Adrenal gland (tissue), 12 donors: ENCODE measurements around the gene PACS1. TPM values are rescaled to one million over a fixed set of nuclear protein-coding genes. Genes with fewer than 3 reads are reported as not detected.

Experiments
- DNase-seq, 7 donors: peaks; one replicate each; pipeline ENCODE4 v3.0.0-alpha.2; 2019 to 2020
- H3K27ac ChIP-seq, 5 donors: fragments of 200-600 bp; sonication (generic) in 4 of 5; 1 replicate in 3 of 5; 2 replicates in 2 of 5; pipeline versions ENCODE4 v1.5.1 to v1.8.0; 2016 to 2020; ENCODE audit warnings: mild to moderate bottlenecking in 1 of 5
- H3K27me3 ChIP-seq: fragments of 200-600 bp; 2 replicates; pipeline ENCODE4 v1.8.0; 2021
- H3K36me3 ChIP-seq, 2 donors: fragments of 200-600 bp; replicated peaks in 1 of 2; 1 replicate in 1 of 2; 2 replicates in 1 of 2; pipeline versions ENCODE4 v1.5.1 to v1.8.0; 2018 to 2022
- H3K4me1 ChIP-seq, 2 donors: fragments of 200-600 bp; replicated peaks in 1 of 2; 1 replicate in 1 of 2; 2 replicates in 1 of 2; pipeline versions ENCODE4 v1.5.1 to v1.8.0; 2018 to 2021
- H3K4me3 ChIP-seq, 4 donors: fragments of 200-600 bp; sonication (generic) in 3 of 4; one replicate each; pipeline ENCODE4 v1.5.1; 2016 to 2018
- H3K9me3 ChIP-seq, 3 donors: fragments of 200-600 bp; sonication (generic) in 1 of 3; replicated peaks in 1 of 3; 1 replicate in 2 of 3; 2 replicates in 1 of 3; pipeline versions ENCODE4 v1.5.1 to v1.8.0; 2016 to 2021
- POLR2A ChIP-seq, 2 donors: fragments of 450-650 bp; IDR thresholded peaks; one replicate each; pipeline ENCODE4 v1.6.1; 2017; ENCODE audit warnings: antibody characterized with exemption in 2 of 2, mild to moderate bottlenecking in 2 of 2, moderate library complexity in 1 of 2
- WGBS, 4 donors: extraction: QIAGEN DNeasy Blood & Tissue Kit in 2 of 4; methylation state at CpG; one replicate each; pipeline versions ENCODE4 v1.1.5 to v1.1.7; 2013 to 2017; 5-methylcytosine and 5-hydroxymethylcytosine counted together
- intact Hi-C, 2 donors: fragments of 100-400 bp; cut with DNase I; formaldehyde crosslinking; loops; one replicate each; pipeline versions ENCODE4 v1.14.1 to v1.15.0; 2022 to 2023
- polyA plus RNA-seq, 3 donors: library from polyadenylated mRNA; stranded (reverse); fragments of 200-250 nt in 2 of 3; fragments of 350-450 nt in 1 of 3; fragmentation: Illumina TruSeq in 1 of 3; extraction: RNeasy Lipid Tissue Mini Kit (QIAGEN cat#74804) in 1 of 3; gene quantifications; one replicate each; pipeline ENCODE4 v1.2.3, GENCODE V29; 2013 to 2014
- total RNA-seq, 9 donors: library from RNA; depleted of rRNA in 4 of 9; stranded (reverse); fragments of >200 nt in 4 of 9; fragments of 120-200 nt in 1 of 9; fragmentation: NEBNext Ultra II Directional in 1 of 9; extraction: Animal tissue kit (Norgen Biotek cat#: 25700) in 1 of 9; gene quantifications; one replicate each; pipeline versions ENCODE4 v1.1.0 to v1.2.4, GENCODE V29; 2013 to 2023
- TF ChIP-seq, protein P1 (sequence below), 6 experiments: fragments of 450-650 bp in 4 of 6; fragments of 200-600 bp in 2 of 6; sonication (generic) in 1 of 6; IDR thresholded peaks; 1 replicate in 5 of 6; 2 replicates in 1 of 6; pipeline versions ENCODE4 v1.5.1 to v1.8.0; 2016 to 2021; ENCODE audit warnings: antibody characterized with exemption in 6 of 6, mild to moderate bottlenecking in 2 of 6, moderate library complexity in 1 of 6
- donor health status: healthy with polysubstance abuse.
- donor health status: Bipolar disorder and iron deficiency.
- donor health status: DM: yes; HTN: yes; CAD: no.
- donor health status: DM: no; HTN: no; CAD: no.
- donor health status: DM: no; HTN: no; CAD: no.
- donor health status: DM: yes; HTN: yes; CAD: no.

The PACS1 gene
- total and polyA plus RNA-seq, 12 donors = 21.1 to 60.5 (median 38.2) TPM

DNA sequence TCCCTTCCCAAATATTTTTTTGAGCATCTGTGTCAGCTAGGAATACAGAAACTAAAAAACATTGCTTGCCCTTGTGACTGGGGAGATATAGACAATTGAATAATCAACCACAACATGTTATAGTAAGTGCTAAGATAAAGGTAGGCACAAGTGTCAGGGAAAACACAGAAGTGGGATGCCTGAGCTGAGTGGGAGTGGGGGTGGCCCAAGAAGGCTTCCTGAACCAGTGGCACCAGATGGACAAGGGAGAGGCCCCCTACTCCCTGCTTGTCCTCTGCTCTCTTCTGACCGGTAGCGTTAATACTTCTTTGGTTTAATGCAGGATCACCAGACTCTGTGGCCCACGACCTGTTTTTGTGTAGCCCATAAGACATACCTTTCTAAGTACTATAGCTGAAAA, 48.8 kb downstream of the PACS1 start:
- 55 to 98% (median 66%) methylated on average over 3 of the region's 3 CpGs for WGBS, 4 donors
- TF ChIP-seq, protein P1, sequence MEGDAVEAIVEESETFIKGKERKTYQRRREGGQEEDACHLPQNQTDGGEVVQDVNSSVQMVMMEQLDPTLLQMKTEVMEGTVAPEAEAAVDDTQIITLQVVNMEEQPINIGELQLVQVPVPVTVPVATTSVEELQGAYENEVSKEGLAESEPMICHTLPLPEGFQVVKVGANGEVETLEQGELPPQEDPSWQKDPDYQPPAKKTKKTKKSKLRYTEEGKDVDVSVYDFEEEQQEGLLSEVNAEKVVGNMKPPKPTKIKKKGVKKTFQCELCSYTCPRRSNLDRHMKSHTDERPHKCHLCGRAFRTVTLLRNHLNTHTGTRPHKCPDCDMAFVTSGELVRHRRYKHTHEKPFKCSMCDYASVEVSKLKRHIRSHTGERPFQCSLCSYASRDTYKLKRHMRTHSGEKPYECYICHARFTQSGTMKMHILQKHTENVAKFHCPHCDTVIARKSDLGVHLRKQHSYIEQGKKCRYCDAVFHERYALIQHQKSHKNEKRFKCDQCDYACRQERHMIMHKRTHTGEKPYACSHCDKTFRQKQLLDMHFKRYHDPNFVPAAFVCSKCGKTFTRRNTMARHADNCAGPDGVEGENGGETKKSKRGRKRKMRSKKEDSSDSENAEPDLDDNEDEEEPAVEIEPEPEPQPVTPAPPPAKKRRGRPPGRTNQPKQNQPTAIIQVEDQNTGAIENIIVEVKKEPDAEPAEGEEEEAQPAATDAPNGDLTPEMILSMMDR (IDR thresholded peaks at IDR 0.05) = no peak
- TF ChIP-seq POLR2A (IDR thresholded peaks at IDR 0.05) = no peak
- Histone ChIP-seq H3K36me3 (no peaks in the 10 kb centered on the region), H3K4me3 (no peak overlapping the region), H3K4me1 (peaks cover 18 to 47% of the 10 kb centered on the region in 2 donors), H3K27ac (peak overlapping the region; percentile 28 to 95 (median 75)), H3K9me3 (no peaks in the 10 kb centered on the region), H3K27me3 (no peaks in the 10 kb centered on the region)
- DNase-seq = no peak
- intact Hi-C loops = no loop called here

DNA sequence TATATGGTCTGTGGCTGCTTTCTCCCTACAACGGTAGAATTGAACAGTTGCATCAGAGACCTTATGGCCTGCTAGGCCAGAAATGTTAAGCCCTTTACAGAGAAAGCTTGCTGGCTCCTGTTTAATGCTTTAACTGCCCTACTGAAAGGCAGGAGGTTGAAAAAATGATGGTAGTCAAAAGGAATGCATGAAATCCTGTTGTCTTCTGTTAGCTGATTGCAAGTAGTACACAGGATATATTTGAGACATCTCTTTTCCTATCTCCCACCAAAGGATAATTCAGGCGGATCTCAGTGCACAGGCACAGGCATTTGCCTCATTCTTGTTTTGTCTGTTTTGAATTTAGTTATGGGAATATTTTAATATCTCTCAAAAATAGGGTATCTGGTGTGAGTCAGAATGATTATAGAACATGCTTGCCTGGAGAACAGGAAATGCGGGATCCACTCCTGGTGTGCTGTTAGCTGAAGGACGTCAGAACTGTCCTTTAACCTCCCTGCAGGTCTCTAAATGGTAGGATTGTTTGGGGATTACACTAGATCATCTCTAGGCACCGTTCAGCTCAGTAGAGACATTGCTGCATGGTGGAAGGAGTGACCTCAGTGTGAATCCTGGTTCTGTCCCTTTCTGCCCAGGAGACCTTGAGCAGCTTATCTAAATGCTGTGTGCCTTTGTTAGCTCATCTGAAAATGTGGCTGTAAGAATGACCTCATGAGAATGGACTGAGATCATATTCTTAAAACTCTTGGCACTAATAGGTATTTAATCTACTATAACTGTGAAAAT, 49.5 kb downstream of the PACS1 start:
- no peaks in the 10 kb centered on the region for H3K36me3 ChIP-seq
- peak; percentile 39 to 70 (median 62) for DNase-seq
- intact Hi-C loops = no loop called here
- no peaks in the 10 kb centered on the region for H3K9me3 ChIP-seq
- no peak overlapping the region for H3K4me3 ChIP-seq
- 23 to 37% (median 31%) methylated on average over 5 of the region's 5 CpGs for WGBS, 4 donors
- peak overlapping the region; percentile 28 to 95 (median 75) for H3K27ac ChIP-seq
- H3K4me1 ChIP-seq = peaks cover 18 to 51% of the 10 kb centered on the region in 2 donors
- no peaks in the 10 kb centered on the region for H3K27me3 ChIP-seq
- TF ChIP-seq, protein P1 (IDR thresholded peaks at IDR 0.05) = no peak
- peak in 1 of 2 donors; percentile 49 for TF ChIP-seq POLR2A (IDR thresholded peaks at IDR 0.05)

DNA sequence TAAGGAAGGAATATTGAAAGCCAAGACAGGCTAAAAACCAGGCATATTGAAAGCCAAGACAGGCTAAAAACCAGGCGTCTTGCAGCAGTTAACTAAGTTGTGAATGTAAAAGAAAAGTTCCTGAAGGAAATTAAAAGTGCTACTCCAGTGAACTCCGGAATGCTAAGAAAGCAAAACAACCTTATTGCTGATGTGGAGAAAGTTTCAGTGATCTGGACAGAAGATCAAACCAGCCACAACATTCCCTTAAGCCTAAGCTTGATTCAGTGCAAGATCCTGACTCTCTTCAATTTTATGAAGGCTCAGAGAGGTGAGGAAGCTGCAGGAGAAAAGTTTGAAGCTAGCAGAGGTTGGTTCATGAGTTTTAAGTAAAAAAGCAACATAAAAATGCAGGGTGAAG, 51.4 kb downstream of the PACS1 start:
- H3K4me3 ChIP-seq = no peak overlapping the region
- H3K27me3 ChIP-seq = no peaks in the 10 kb centered on the region
- peak overlapping the region in 1 of 5 donors; percentile 14 for H3K27ac ChIP-seq
- H3K9me3 ChIP-seq = no peaks in the 10 kb centered on the region
- no peaks in the 10 kb centered on the region for H3K36me3 ChIP-seq
- TF ChIP-seq, protein P1 (IDR thresholded peaks at IDR 0.05) = no peak
- no peak for TF ChIP-seq POLR2A (IDR thresholded peaks at IDR 0.05)
- 77 to 92% (median 90%) methylated on average over 2 of the region's 2 CpGs for WGBS, 4 donors
- intact Hi-C loops = no loop called here
- no peak for DNase-seq
- H3K4me1 ChIP-seq = peaks cover 22 to 42% of the 10 kb centered on the region in 2 donors

DNA sequence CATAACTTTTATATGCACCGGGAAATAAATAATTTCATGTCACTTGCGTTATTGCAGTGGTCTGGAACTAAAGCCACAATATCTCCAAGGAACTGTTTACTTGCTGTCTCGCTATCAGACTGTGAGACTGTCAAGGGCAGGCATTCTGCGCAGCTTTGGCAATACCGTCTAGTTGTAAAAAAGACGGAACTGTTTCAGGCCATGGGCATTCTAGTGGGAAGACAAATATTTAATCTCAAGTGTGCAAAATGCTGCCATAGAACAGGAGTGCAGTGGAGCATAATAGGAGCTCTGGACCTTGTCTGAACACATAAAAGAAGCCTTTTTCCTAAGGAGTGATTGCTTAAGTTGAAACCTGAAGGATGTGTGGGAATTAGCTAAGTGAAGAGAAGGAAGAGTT, 53.8 kb downstream of the PACS1 start:
- H3K36me3 ChIP-seq = no peaks in the 10 kb centered on the region
- peak in 4 of 7 donors; percentile 33 to 68 (median 48) for DNase-seq
- H3K4me3 ChIP-seq = no peak overlapping the region
- TF ChIP-seq POLR2A (IDR thresholded peaks at IDR 0.05) = no peak
- TF ChIP-seq, protein P1 (IDR thresholded peaks at IDR 0.05) = no peak
- peaks cover 29 to 42% of the 10 kb centered on the region in 2 donors for H3K4me1 ChIP-seq
- no peaks in the 10 kb centered on the region for H3K9me3 ChIP-seq
- intact Hi-C loops = no loop called here
- peak overlapping the region in 3 of 5 donors; percentile 11 to 44 (median 28) for H3K27ac ChIP-seq
- no peaks in the 10 kb centered on the region for H3K27me3 ChIP-seq
- WGBS, 4 donors = 38 to 61% (median 51%) methylated on average over 6 of the region's 6 CpGs
